ENCODE results near the gene IL18BP.

DNA sequence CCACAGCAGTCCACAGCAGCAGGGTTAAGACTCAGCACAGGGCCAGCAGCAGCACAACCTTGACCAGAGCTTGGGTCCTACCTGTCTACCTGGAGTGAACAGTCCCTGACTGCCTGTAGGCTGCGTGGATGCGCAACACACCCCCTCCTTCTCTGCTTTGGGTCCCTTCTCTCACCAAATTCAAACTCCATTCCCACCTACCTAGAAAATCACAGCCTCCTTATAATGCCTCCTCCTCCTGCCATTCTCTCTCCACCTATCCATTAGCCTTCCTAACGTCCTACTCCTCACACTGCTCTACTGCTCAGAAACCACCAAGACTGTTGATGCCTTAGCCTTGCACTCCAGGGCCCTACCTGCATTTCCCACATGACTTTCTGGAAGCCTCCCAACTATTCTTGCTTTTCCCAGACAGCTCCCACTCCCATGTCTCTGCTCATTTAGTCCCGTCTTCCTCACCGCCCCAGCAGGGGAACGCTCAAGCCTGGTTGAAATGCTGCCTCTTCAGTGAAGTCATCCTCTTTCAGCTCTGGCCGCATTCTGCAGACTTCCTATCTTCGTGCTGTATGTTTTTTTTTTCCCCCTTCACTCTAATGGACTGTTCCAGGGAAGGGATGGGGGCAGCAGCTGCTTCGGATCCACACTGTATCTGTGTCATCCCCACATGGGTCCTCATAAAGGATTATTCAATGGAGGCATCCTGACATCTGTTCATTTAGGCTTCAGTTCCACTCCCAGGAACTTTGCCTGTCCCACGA lies 3.3 kb downstream of the IL18BP start:
- TF ChIP-seq POLR2A (IDR thresholded peaks at IDR 0.05): no peak
- TF ChIP-seq, protein P1, sequence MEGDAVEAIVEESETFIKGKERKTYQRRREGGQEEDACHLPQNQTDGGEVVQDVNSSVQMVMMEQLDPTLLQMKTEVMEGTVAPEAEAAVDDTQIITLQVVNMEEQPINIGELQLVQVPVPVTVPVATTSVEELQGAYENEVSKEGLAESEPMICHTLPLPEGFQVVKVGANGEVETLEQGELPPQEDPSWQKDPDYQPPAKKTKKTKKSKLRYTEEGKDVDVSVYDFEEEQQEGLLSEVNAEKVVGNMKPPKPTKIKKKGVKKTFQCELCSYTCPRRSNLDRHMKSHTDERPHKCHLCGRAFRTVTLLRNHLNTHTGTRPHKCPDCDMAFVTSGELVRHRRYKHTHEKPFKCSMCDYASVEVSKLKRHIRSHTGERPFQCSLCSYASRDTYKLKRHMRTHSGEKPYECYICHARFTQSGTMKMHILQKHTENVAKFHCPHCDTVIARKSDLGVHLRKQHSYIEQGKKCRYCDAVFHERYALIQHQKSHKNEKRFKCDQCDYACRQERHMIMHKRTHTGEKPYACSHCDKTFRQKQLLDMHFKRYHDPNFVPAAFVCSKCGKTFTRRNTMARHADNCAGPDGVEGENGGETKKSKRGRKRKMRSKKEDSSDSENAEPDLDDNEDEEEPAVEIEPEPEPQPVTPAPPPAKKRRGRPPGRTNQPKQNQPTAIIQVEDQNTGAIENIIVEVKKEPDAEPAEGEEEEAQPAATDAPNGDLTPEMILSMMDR (IDR thresholded peaks at IDR 0.05): no peak
